T-helper 17 cell (primary cell): ENCODE results near the gene TNFRSF13B. TPM values are rescaled to one million over a fixed set of nuclear protein-coding genes. Genes with fewer than 3 reads are reported as not detected.
"Not testable (repeated sequence)": the region's sequence is repeated elsewhere in the genome, so short reads cannot be mapped to it uniquely, and the experiment has no call there.

Source experiments
- ATAC-seq: fragments of 150-1000 bp; cut with Tn5 transposase; 2 replicates; pipeline ENCODE4 v1.10.0; 2021; ENCODE audit warnings: mild to moderate bottlenecking, moderate library complexity
- DNase-seq, 3 donors: peaks; one replicate each; pipeline versions ENCODE4 v3.0.0 to v3.0.0-alpha.2; 2020 to 2021
- H3K9me3 ChIP-seq: one replicate; pipeline ENCODE4 v1.7.0; 2013; ENCODE audit warnings: low read length, mild to moderate bottlenecking; ENCODE audit not compliant: control insufficient read depth, poor library complexity, severe bottlenecking
- H3K27ac Mint-ChIP-seq: one replicate; pipeline ENCODE4 v1.8.0; 2022; ENCODE audit warnings: mild to moderate bottlenecking, moderate library complexity, mixed read lengths
- H3K27me3 Mint-ChIP-seq: one replicate; pipeline ENCODE4 v1.8.0; 2022; ENCODE audit warnings: mixed read lengths
- H3K36me3 Mint-ChIP-seq: one replicate; pipeline ENCODE4 v1.8.0; 2022; ENCODE audit warnings: low read depth, mixed read lengths
- H3K4me1 Mint-ChIP-seq: one replicate; pipeline ENCODE4 v1.8.0; 2022; ENCODE audit warnings: mild to moderate bottlenecking, mixed read lengths
- H3K4me3 Mint-ChIP-seq: one replicate; pipeline ENCODE4 v1.8.0; 2022; ENCODE audit warnings: mild to moderate bottlenecking, moderate library complexity, mixed read lengths
- total RNA-seq, 4 donors: library from RNA in 2 of 4; stranded (reverse) in 2 of 4; gene quantifications; one replicate each; pipeline ENCODE4 v1.2.3 and lab custom pipeline; 2022 to 2026

TNFRSF13B gene
- total RNA-seq, 2 donors from 2014 or later: 1.1 TPM; not detected in 1

- not testable (repeated sequence) for H3K27me3 Mint-ChIP-seq, DNase-seq, H3K9me3 ChIP-seq, ATAC-seq, H3K36me3 Mint-ChIP-seq, H3K4me3 Mint-ChIP-seq, H3K27ac Mint-ChIP-seq
- H3K4me1 Mint-ChIP-seq: peaks cover 35% of the 10 kb centered on the region
Measured at GRCh38 chr17:17013828-17014747, 42.2 kb upstream of the TNFRSF13B start.

- peaks cover 15% of the 10 kb centered on the region for H3K4me1 Mint-ChIP-seq
- ATAC-seq, H3K36me3 Mint-ChIP-seq, H3K9me3 ChIP-seq, H3K4me3 Mint-ChIP-seq, H3K27me3 Mint-ChIP-seq, DNase-seq, H3K27ac Mint-ChIP-seq: not testable (repeated sequence)
Measured at GRCh38 chr17:17011043-17011907, 39.4 kb upstream of the TNFRSF13B start.

GRCh38 chr17:17010545-17011034, 38.7 kb upstream of the TNFRSF13B start:
- not testable (repeated sequence) for H3K27ac Mint-ChIP-seq, ATAC-seq, H3K9me3 ChIP-seq, H3K27me3 Mint-ChIP-seq, DNase-seq, H3K4me1 Mint-ChIP-seq, H3K36me3 Mint-ChIP-seq, H3K4me3 Mint-ChIP-seq

GRCh38 chr17:17009972-17010371, 38.1 kb upstream of the TNFRSF13B start:
- H3K4me3 Mint-ChIP-seq, H3K27ac Mint-ChIP-seq, H3K4me1 Mint-ChIP-seq, H3K27me3 Mint-ChIP-seq, H3K36me3 Mint-ChIP-seq, H3K9me3 ChIP-seq, ATAC-seq, DNase-seq: not testable (repeated sequence)

GRCh38 chr17:17008621-17009397, 36.9 kb upstream of the TNFRSF13B start:
- not testable (repeated sequence) for H3K9me3 ChIP-seq, H3K36me3 Mint-ChIP-seq, H3K4me1 Mint-ChIP-seq

GRCh38 chr17:17007891-17008290, 36.0 kb upstream of the TNFRSF13B start:
- not testable (repeated sequence) for H3K27me3 Mint-ChIP-seq, H3K9me3 ChIP-seq, H3K36me3 Mint-ChIP-seq, H3K27ac Mint-ChIP-seq, H3K4me3 Mint-ChIP-seq, DNase-seq, ATAC-seq, H3K4me1 Mint-ChIP-seq

More at GRCh38 chr17:17008621-17009397, 36.9 kb upstream of the TNFRSF13B start:
- not testable (repeated sequence) for DNase-seq, ATAC-seq, H3K4me3 Mint-ChIP-seq, H3K27me3 Mint-ChIP-seq, H3K27ac Mint-ChIP-seq

- H3K4me1 Mint-ChIP-seq, H3K27me3 Mint-ChIP-seq, DNase-seq, H3K9me3 ChIP-seq, ATAC-seq, H3K36me3 Mint-ChIP-seq, H3K4me3 Mint-ChIP-seq: not testable (repeated sequence)
- peak overlapping the region; percentile 47 for H3K27ac Mint-ChIP-seq
Measured at GRCh38 chr17:17004997-17005614, 33.2 kb upstream of the TNFRSF13B start.

GRCh38 chr17:17004251-17004996, 32.5 kb upstream of the TNFRSF13B start:
- no peak overlapping the region for H3K27ac Mint-ChIP-seq
- no peaks in the 10 kb centered on the region for H3K27me3 Mint-ChIP-seq
- ATAC-seq: no peak
- H3K4me1 Mint-ChIP-seq: peaks cover 10% of the 10 kb centered on the region
- DNase-seq: no peak
- no peaks in the 10 kb centered on the region for H3K9me3 ChIP-seq
- H3K36me3 Mint-ChIP-seq: no peaks in the 10 kb centered on the region
- no peak overlapping the region for H3K4me3 Mint-ChIP-seq

- H3K4me1 Mint-ChIP-seq, DNase-seq, ATAC-seq, H3K27me3 Mint-ChIP-seq, H3K9me3 ChIP-seq, H3K4me3 Mint-ChIP-seq, H3K36me3 Mint-ChIP-seq, H3K27ac Mint-ChIP-seq: not testable (repeated sequence)
Measured at GRCh38 chr17:17002731-17003715, 31.1 kb upstream of the TNFRSF13B start.

- Mint-ChIP-seq H3K27me3 (no peaks in the 10 kb centered on the region), H3K36me3 (no peaks in the 10 kb centered on the region), H3K4me1 (peaks cover 10% of the 10 kb centered on the region), H3K27ac (no peak overlapping the region), H3K4me3 (no peak overlapping the region)
- DNase-seq (peak; percentile 66 to 79 (median 71)), ATAC-seq (peak; percentile 81)
- H3K9me3 ChIP-seq: no peaks in the 10 kb centered on the region
Measured at GRCh38 chr17:17001874-17002520, 30.1 kb upstream of the TNFRSF13B start.
